NCI-H1417 (cell line): ENCODE results near the gene NFIA.

ENCODE experiments used
- DNase-seq, 3 experiments: peaks; one replicate each; lab custom pipeline; 2025; lab: John Stamatoyannopoulos, UW

NFIA gene

GRCh38 chr1:61082311-61083012, at the start of gene NFIA:
TSS of gene NFIA (plus strand) at chr1:61082561.
- DNase-seq = peak; percentile 43 to 54 (median 53)

- no peak for DNase-seq
Measured at GRCh38 chr1:61035880-61036279, 46.5 kb upstream of the NFIA start.

- DNase-seq = peak in 1 of 3 experiments; percentile 70
Measured at GRCh38 chr1:61042466-61043009, 39.8 kb upstream of the NFIA start.

GRCh38 chr1:61043010-61043820, 39.1 kb upstream of the NFIA start:
- DNase-seq = peak; percentile 64 to 75 (median 72)

DNA sequence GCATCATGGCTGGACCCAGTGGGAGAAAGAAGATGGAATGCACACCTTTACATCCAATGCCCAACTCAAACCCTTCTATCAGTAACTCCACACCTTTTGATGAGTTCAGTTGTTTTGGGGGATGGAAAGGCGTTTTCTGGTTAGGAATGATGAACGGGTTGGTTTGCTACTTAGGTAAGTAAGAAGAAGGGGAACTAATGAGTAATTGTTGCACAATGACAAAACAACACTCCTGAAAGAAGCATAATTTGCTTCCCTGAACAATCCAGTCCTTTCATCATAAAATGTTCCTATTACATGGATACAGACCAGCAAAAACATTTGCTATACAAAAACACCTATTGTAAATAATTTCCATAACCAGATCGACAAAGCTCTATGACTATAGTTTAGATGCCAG, 35.9 kb upstream of the NFIA start:
- no peak for DNase-seq

- DNase-seq = no peak
Measured at GRCh38 chr1:61047061-61047460, 35.3 kb upstream of the NFIA start.

- peak; percentile 79 to 86 (median 83) for DNase-seq
Measured at GRCh38 chr1:61049850-61050540, 32.4 kb upstream of the NFIA start.

DNA sequence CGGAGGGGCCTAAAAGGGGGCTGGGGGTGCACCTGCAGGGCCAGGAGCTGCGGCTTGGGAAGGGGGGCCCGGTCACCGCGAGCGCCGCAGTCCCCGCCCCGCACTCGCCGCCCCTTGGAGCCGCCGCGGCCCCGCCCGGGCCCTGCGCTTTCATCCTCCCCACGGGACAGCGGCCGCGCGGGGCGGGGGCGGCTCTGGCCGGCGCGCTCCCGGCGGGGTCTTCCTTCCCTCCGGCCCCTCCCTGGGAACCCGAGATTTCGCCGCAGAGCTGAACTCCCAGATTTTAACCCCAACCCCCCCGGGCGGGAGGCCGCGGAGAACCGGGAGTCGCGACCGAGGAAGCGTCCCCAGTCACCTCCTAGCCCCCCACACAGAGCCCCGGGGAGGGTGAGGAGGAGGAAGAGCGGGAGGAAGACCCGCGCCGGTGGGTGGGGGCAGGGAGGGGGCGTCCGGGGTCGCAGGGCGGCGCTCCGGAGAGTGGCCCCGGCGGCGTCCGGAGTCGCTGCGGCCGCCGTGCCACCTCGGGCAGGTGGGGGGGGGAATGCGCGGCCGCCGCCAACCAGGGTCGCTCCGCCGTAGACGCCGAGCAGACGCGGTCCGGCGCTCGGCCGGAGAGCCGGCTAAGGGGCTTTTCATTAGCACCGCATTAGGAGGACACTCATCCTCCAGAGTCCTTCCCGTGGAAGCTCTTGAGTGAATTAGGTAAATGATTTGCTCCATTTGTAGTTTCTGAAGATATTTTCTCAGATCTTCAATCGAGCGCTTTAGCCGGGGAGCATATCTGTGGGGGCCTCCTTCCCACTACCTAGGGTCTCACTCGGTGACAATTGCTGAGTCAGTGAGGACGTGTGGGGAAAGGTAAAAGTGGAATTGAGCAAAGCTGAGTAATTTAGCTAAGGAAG, 31.6 kb upstream of the NFIA start:
- DNase-seq = peak in 1 of 3 experiments; percentile 44

GRCh38 chr1:61051443-61051718, 31.0 kb upstream of the NFIA start:
- DNase-seq = no peak

- DNase-seq = no peak
Measured at GRCh38 chr1:61051719-61052394, 30.5 kb upstream of the NFIA start.

DNA sequence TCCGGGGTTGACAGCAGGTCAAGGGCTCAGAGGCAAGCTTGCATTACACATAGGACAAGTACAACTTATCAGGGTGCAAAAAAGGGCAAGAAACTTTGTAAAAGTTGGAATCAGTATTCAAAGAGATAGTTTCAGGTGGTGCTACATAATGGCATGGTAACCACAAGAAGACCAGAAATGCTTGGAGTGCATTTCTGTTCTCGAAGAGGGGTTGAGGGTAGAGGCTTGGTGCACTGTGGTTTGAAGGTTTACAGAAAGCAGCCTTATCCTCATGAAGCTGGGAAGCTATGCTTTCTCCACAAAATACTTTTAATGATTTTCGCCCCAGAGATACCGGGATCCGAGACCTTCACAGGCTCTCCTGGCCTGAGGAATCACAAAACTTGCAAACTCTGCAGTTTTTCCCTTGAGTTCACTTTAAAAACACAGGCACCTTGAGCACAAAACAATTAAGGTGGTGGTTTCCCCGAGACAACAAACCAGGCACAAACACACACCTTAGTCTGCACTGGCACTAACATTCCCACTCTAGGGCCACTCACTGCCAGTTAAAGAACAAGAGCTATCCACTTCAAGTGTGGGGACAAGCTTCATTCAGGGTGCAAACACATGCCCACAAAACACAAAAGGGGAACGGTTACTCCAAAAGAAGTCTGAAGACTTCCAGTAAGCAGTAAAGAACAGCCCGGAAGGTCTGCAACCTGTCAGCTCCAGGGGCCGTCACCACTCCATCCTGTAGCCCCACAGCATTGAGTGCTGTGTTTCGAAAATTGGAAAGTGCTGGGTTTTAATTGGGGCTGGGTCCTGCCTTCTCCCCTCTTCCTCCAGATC, 29.8 kb upstream of the NFIA start:
- DNase-seq = no peak

DNA sequence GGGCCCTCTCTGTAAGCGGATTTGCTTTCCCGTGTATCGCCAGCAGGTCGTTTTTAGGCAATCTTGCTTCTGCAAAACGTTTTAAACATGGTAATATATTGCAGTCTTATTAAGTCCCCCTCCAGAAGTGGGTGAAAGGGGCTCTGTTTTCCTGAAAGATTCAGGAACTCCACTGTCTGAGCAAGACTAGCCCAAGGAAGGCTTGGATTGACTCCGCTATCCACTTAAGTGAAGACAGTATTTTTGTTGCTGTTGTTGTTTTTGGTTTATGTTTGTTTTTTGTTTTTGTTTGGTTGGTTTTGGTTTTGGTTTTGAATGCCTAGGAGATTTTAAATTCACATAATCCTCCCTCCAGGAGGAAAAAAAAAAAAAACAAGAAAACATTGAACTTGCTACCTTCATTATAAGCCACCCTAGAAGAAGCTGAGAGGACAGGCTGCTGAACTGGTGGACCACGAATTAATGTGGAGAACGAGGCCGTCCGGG, 29.1 kb upstream of the NFIA start:
- no peak for DNase-seq

DNA sequence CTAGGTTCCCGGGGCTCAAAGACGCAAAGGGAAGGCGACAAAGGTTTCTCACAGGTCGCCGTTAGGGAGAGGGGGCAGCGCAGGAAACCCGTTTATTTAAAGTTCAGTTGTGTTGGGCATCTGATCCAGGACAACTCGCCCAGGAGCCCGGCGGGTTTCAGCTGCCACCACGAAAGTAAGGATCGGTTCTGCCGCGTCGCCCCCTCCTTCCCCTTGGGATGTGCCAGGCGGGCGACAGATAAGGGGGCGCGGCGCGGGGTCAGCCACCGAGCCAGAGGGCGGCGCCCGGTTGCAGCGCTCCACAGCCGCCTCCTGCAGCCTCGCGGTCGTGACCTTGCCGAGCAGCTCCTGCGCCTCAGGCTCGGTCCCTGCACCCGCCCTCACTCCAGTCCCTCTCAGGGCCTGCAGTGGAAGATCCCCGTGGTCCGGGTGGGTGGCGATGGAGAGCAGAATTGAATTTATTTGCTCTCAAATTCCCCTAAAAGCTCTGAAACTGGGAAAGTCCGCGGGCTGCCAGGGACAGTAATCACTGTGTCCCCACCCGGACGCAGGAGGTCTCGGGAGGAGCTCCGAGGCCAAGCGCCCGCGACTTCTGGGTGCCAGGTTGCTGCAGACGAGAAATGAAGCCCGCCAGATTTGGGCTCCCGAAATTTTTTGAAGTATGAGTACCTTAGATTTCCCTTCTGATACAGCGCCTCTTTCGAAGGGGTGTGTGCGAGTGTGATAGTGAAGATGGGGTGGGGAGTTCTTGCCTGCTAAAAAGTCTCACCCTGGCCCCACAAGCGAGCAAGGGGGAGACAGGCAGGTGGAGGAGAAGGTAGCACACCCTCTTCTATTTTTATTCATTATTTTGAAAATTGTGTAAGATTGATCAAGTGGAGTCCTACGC, 28.4 kb upstream of the NFIA start:
- no peak for DNase-seq

DNA sequence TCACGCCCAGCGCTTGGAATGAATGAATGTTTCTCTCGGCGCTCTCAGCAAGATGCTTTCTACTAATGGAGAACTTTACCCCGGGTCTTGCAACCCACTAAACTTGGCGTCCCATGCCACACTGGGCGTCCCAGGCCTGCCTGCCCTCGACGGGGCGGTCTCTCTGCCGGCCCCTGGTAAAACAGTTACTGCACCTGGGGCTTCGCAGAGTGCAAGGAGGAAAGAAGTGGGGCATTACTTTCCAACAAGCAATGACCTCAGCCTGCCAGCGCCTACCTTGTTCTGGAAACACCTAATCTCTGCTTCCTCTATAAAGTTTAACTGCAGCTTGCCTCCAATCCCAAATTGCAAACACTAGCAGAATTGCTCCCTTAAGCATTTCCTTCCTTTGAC, 27.8 kb upstream of the NFIA start:
- DNase-seq = no peak

DNA sequence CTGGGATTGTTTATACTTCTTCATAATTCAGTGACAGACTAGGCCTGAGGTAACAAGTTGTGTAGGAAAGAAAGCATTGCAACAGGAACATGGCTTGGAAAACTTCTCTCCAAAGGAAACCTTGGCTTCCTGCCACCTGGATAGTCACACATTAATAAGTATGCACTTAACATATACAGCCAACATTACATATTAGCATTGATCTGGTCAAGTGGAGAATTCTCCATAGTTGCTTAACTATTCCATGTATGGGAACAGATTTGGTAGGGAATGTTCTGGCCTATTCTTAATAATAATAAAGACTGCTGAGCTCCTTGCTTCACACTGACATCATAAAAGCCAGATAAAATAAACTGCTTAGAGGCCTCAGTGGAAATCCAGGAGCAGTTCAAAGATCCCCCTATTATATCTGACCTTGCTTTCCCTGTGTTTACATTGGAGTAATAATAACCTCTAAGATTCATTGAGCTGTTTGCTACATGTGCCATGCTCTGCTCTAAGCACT, 27.2 kb upstream of the NFIA start:
- no peak for DNase-seq

DNA sequence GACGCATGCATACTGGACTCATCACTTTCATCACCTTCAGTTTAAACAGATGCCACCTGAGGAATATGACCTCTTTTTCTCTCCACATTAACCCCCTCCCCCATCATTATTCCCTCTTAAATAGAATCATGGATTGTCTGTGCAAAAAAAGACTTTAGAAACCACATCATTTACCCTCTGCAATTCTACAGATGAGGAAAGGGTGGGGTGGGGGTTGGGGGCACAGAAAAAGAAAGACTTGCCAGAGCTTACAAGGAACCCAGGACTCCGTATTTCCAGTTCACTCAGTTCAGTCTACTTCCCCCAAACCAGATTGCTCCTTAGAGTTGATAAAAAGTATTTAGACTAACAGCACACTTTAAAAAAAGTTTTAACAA, 26.2 kb upstream of the NFIA start:
- DNase-seq = peak in 1 of 3 experiments; percentile 16

DNA sequence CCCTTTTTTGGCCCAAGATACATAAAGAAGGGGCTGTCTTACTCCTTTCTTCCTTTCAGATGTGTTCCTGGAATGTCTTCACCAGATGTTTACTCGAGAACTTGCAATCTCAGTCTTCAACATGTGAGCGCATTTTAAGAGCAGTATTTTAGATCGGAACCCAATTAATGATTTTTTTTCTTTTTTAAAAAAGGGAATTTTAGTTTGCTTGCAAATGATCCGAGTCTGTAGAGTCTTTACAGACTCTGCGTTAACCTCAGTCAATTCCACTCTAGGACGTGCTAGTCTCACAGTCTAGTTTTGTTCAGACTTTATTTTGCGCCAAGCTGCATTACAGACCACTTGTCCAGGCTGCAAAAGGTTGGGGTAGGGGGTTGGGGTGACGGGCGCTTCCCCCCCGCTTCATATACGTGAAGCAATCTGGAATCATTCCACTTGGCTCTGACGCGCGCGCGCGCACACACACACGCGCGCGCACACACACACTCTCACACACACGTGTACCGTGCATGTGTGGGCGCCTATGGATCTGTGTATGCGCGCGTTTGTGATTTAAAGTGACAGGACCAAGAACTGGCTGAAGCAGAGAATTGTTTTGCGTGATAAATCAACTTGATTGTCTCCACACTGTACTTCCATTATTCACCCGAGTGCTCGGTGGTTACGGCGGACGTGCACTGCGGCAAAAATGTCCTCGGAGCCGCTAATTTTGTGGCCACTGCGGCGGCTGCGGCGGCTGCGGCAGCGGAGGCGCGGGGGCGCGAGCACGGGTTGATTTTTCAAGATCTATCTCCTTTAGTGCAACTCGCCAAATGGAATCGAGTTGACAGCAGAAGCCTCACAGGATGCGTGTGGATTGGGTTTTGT, 25.6 kb upstream of the NFIA start:
- peak; percentile 62 to 76 (median 73) for DNase-seq
